Eye (tissue), 1 donor: ENCODE results near the gene UBR7.
"Not testable (repeated sequence)": the region's sequence is repeated elsewhere in the genome, so short reads cannot be mapped to it uniquely, and the experiment has no call there.

Source experiments
- DNase-seq: peaks from one replicate; pipeline ENCODE4 v3.0.0-alpha.2; 2015

UBR7 gene

GRCh38 chr14:93195316-93195999 is 11.6 kb upstream of the UBR7 start:
- no peak for DNase-seq

- DNase-seq: no peak
Measured at GRCh38 chr14:93199031-93199430, 8.0 kb upstream of the UBR7 start.

DNA sequence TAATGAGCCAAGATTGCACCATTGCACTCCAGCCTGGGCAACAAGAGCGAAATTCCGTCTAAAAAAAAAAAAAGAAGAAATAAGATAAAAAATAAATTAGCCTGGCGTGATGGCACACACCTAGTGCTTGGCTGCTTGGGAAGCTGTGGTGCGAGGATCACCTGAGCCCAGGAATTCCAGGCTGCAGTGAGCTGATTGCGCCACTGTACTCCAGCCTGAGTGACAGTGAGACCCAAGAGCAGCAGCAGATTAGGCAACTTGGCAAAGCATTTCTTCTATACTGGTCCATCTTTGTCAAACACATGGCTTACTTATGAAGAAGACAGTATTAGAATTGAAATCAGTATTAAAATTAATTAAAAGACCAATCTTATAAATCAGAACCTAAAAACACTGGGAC is 6.5 kb upstream of the UBR7 start:
- no peak for DNase-seq

- DNase-seq: no peak
Measured at GRCh38 chr14:93201155-93201704, 5.8 kb upstream of the UBR7 start.

DNA sequence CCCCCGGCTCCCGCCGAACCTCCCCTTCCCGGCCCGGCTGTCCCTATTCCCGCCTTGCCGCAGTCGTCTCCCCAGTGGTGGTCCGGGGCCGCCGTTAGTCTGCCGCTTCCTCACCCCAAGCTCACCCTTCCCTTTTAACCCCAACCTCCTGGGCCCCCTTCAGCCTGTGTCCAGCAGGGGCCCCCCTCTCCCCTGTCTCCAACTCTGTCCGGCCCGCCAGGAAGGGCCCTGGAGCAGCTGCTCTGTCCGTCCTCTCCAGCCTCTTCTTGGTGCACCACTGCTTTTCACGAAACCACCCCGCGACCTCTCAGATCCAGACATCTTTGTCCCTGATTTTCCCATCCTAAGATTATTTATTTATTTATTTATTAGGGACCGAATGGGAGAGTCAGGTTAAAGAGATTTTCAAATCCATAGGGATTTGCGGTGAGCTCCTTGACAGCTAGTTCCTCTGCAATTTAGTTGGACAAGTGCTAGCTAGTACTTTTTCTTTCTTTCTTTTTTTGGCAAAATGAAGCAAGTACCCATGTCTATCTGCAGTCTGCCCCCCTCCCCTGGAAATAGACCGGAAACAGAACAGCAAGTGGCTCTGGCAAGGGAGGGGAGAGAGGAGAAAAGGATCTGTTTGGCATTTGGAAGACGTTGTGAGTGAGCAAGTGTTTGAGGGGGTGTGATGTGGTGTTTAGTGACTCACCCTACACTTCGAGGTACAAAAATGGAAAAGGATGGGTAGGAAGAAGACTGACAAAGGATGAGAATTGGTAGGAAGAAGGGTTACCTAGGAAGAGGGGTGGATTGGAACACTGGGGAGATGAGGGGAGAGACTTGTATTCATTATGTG is 632 bp downstream of the UBR7 start:
- DNase-seq: peak; percentile 81

DNA sequence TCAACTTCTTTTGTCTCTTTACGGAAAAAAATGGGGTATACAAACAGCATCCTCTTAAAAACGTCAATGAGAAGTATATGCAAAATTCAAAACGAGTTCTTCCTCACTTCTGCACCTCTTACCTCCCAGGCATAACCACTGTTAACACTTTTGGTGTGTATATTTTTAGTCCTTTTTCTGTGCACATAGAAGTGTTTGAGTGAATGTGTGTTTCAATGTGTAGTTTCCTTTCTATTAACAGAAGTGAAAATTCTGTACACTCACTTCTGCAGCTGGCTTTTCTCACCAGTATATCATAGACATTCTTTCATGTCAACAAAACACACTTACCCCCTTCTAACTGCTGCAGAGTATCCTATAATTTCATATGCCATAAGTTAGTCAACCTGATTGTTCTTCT is 5.4 kb downstream of the UBR7 start:
- no peak for DNase-seq

DNA sequence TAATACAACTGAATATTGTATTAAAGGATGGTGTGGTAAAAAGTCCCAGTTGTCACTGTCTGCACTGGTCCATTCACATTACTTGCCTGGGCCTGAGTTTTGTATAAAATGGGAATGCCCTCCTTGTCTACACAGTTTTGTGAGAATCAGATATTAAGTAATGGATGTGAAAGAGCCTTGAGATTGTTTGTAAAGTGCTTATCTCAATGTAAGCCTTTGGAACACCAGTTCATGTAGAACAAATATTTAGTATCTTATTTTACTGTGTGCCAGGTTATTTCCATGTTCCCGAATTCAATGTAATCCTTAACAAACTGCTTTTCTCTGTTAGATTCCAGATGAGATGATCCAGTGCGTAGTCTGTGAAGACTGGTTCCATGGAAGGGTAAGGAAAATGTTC is 7.5 kb downstream of the UBR7 start:
- no peak for DNase-seq

- peak; percentile 73 for DNase-seq
Measured at GRCh38 chr14:93219103-93219726, 12.2 kb downstream of the UBR7 start.

DNA sequence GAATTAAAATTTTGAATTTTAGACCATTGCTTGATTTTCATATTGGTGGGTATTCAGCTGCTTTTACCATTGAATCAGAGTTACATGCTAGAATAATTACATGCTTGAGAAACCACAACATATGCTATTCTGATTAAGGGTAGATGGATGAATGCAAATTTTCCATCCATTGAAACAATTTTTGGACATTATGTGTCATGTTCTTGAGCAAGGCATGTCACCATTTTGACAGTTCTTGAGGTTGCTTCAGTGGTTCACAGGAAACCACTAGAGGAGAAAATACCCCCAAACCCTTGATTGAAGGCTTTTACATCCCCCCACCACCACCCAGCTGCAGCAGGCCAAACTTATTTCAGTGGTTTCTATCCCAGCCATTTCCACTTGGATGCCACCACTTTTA is 13.5 kb downstream of the UBR7 start:
- DNase-seq: no peak

GRCh38 chr14:93223565-93223964 is 16.5 kb downstream of the UBR7 start:
- no peak for DNase-seq

DNA sequence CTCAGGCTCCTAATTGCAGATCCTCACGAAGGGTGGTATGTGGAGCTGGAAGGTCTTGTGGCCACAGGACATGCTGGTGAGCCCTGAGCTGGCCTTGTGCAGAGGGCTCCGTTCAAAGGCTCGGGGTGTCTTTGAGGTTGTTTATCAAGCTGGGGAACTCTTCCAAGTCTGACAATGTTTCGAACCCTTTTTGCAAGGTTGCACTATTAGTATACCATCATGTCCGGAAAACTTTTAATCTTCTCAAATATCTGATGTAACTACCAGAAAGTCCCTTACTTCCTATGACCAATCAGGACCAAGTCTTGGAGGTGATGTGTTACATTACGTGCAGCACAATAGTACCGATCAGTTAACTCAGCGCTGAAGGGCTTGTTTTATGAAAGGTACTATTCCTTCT is 21.5 kb downstream of the UBR7 start:
- DNase-seq: no peak

GRCh38 chr14:93230539-93230938 is 23.5 kb downstream of the UBR7 start:
- no peak for DNase-seq

DNA sequence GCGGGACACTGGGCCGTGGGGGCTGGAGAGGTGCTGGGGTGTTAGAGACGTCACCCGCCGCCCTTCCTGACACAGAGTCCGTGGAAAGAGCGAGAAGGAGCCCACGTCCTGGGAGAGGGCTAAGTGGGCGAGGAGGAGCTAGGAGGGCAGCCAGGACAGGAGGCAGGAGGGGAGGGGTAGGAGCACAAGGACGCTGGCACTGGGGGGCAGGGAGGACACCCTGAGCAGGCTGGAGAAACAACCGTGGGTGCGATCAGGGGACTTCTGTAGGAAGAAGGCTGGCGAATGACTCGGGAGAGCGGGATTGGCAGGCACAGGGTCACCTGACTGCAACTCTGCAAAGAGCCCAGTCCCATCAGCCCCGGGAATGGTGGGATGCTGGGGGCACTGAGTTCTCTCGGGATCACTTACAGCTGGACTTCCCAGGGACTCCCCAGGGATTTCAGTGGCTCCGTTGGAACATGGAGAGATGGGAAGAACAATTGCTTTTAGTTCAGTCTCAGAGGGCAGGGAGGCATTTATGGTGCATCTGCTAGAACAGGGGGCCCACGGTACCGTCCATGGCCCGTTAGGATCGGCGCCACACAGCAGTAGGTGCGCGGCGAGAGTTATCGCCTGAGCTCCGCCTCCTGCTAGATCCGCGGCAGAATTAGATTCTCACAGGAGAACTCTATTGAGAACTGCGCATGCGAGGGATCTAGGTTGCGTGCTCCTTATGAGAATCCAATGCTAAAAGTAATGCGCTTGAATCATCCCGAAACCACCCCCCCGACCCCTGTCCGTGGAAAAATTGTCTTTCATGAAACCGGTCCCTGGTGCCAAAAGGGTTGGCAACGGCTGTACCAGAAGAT is 24.3 kb downstream of the UBR7 start:
- DNase-seq: peak; percentile 50

- DNase-seq: no peak
Measured at GRCh38 chr14:93232159-93232558, 25.1 kb downstream of the UBR7 start.

GRCh38 chr14:93233078-93233477 is 26.0 kb downstream of the UBR7 start:
- DNase-seq: not testable (repeated sequence)

- no peak for DNase-seq
Measured at GRCh38 chr14:93234798-93235197, 27.7 kb downstream of the UBR7 start.

DNA sequence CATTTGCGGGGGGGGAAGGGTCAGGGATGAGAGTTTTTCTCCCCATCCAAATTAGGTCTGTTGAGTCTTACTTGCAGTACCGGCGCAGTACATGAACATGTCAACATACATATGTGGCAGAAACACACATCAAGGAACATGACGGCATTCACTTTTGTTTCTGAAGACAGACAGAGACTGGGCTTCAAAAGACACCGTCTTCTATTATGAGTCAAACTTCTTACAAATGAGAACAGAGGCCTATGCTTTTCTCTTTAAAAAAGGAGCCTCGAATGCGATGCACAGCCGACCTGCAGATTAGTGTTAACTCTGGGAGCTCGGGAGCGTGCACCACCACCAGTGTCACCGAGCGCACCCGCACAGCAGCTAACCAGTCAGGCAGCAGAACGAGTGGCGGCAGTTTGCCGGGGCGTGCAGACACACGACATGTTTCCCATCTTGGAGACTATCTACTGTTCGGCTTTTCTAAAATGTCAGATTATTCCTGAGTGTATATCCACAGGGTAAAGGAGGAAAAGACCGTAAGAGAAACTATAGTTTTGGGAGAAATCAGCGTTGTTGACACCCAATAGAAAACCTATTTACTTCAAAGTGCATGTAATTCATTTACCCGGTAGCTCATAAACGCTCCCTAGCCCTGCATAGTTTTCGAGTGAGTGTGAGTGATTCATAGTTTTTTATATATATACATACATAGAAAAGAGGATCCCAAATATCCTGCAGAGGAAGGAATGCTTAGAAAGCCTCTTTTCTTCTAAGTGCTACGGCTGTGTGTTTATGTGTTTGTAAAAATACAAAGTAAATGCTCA is 33.0 kb downstream of the UBR7 start:
- DNase-seq: no peak

DNA sequence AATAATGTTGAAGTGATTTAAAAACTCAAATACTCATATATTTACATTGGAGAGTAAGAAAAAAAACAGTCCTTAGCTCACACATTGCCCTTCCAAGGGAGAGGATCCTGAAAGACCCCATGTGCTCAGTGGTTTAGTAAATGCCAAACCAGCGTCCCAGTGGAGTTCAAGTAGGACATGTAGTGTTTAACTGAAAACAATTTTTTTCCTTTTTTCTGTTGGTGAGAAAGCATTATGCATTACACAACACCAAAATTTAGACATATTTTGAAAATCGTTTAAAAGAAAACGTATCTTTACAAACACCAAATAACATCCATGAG is 33.6 kb downstream of the UBR7 start:
- DNase-seq: no peak

GRCh38 chr14:93245764-93246420 is 38.8 kb downstream of the UBR7 start:
- DNase-seq: no peak

GRCh38 chr14:93246534-93246933 is 39.5 kb downstream of the UBR7 start:
- no peak for DNase-seq

GRCh38 chr14:93249128-93249831 is 42.2 kb downstream of the UBR7 start:
- no peak for DNase-seq
